Fibroblast of skin of left quadriceps (primary cell): ENCODE measurements around the gene MAP3K4.

Experiments used
- DNase-seq, 2 experiments: peaks; one replicate each; pipeline ENCODE4 v3.0.0-alpha.2; 2013; ENCODE audit warnings: low read depth in 2 of 2

The MAP3K4 gene

GRCh38 chr6:161125591-161125990 is 134.0 kb downstream of the MAP3K4 start:
- DNase-seq, result no peak

DNA sequence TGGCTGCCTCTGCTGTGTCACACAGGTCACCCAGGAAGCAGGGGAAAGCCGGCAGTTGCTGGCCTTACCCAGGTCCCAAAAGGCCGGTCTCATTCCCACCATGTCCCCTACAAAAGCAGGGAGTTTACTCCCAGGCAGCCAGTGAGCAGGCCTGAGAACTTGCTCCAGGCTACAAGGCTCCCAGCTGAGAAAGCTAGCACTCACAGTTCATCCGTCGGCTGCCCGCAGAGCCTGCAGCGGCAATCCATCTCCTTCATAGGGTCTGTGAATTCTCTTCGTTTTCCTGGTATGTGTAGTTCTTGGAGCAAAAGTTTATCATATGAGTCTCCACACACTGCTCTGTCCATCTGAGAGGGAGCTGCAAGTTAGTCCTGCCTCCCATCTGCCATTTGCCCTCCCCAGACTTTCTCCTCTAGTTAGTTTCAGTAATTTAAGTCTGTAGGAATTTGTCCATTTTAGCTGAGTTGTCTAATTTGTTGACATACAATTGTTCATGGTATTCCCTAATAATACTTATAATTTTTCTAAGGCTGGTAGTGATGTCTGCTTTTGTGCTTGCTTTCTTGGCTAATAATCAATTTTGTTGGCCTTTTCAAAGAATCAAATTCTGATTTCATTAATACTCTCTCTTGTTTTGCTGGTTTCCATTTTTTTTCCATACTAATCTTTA is 135.6 kb downstream of the MAP3K4 start:
- DNase-seq, result no peak

GRCh38 chr6:161128230-161128629 is 136.7 kb downstream of the MAP3K4 start:
- no peak for DNase-seq

GRCh38 chr6:161128680-161129196 is 137.2 kb downstream of the MAP3K4 start:
- DNase-seq, result no peak

DNA sequence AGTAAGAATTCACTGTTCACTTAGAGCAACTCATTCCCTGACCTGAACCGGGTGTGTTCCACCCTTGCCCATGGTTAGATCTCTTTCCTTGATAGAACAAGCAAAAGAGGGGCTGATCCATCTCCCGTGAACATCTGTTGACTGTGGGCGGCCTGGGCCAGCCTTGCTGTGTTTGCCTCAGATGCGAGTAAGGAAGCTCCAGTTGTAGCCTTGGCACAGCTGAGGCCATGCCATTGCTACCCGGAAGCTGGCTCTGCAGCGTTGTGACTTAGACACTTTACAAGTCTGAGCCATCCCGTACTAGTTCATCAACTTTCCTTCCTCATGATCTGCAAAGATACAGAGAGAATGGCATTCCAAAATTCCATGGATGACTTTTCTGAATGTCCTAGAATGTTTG is 139.0 kb downstream of the MAP3K4 start:
- DNase-seq, result no peak

DNA sequence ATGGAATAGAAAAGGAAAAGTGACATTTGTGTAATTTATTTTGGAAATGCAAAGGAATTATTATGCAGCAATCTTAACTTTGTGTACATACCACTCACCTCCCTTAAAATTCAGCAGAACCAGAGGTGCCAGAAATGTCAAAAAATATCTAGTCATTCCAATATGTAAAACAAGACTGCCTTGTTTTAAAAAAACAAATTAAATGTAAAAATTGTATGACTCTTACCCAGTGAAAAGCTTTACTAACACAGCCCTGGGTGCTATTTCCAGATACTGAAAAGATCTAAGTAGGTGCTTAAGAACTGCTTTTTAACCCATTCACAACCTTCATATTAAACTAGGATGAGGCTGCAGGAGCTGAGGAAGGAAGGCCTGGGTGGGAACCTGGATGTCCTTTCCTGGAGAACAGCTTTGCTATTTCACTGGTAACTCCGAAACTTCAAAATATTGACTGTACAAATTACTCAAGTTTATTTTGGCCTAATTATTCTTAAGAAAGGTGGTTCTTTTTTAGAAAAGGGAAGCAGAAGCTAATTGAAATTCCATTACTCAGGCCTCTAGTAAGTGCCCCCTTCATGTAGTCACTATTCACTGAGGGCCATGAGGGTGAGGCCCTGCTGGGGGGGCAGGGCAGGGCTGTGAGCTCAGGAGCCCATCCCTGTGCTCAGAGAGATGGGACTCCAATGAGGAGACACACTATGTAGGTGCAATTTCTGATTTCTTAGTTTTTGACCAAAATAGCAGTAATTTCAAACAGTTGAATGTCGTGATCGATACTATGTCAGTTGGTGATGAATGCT is 139.6 kb downstream of the MAP3K4 start:
- DNase-seq, result no peak

DNA sequence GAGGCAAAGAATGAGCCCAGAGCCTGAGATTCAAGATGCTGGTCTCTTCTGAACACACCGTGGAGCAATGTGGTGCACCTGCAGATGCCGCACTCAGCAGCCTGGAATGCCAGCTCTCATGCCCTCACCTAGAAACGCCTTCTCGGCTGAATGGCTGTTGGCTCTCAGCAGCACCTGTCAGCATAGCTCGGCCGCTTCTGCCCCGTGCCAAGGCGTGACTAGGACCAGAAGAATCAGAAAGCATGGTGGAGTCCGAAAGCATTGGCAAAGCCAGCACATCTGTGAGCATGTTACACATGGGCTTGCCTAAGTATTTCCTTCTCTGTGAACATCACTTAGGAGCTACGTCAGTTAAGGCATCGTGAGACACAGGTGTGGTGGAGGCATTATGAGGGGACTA is 140.8 kb downstream of the MAP3K4 start:
- no peak for DNase-seq

GRCh38 chr6:161133963-161134362 is 142.4 kb downstream of the MAP3K4 start:
- DNase-seq, result peak in 1 of 2 experiments; percentile 3

DNA sequence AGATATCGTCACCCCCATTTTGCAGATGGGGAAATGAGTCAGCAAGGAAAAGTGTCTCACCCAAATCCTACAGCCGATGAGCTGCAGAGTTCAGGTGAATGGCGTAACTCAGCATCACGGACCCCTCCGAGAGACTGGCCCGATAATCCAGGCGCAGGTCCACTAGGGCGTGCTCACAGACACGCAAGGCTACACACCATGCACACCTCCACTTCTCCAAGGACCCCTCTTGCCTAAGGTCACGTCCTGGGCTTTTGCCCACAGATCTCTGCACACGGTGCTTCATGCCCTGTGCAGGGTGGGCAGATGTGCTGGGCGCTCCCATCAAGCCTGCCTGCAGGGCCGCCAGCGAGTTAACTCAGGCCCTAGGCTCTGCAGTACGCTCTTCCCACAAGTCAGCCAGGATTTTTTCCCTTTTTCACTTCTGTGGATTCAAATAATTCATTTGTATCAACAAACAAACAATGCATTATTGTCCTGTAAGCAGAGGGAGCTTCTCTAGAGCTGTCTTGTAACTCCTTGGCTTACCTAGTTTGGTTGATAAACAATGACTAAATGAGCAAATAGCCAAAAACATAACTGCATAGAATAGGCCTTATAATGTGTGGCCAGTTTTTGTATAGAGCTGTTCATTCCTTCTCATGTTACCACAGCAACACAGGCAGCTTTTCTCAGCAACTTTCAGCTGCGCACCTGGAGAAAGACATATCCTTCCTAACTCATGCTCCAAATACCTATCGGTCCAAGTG is 143.2 kb downstream of the MAP3K4 start:
- no peak for DNase-seq

DNA sequence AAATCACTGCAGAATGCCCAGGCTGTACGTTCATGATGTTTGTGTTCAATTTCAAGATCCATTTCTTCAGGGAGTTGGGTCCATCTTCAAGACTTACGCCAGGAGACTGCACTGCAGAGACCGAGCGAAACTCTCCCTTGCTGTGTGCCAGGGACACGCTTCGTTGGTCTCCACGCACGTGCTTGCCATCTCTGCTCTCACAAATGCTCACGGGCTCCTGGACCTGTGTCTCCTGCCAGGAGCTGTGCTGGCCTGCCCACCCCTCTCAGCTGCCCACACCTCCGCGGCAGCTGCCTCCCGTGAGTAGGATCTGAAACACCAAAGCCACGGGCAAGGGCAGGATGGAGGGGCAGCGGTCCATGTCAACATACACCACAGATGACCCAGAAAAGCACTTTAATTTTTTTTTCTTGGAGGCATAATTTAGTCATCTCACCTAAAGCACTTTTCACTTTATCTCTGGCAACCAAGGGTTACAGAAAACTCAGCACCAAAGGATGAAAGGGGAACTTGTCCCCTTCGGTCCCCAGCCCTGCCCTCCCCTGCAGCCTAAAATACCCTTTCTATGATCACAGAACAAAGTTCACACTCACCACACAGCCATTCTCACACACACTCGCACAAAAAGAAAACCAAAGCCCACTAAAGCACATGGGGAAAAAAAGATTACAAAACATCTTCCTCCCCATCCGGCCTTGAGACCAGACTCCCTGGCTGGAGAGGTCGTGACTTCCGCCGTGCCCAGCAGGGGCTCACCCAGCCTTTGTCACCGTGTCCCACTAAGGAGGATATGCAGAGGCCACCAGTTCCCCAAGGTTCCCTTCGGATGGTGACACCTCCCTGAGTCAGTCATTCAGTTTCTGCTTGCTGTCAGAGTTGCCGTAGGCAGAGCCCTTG is 144.4 kb downstream of the MAP3K4 start:
- no peak for DNase-seq

DNA sequence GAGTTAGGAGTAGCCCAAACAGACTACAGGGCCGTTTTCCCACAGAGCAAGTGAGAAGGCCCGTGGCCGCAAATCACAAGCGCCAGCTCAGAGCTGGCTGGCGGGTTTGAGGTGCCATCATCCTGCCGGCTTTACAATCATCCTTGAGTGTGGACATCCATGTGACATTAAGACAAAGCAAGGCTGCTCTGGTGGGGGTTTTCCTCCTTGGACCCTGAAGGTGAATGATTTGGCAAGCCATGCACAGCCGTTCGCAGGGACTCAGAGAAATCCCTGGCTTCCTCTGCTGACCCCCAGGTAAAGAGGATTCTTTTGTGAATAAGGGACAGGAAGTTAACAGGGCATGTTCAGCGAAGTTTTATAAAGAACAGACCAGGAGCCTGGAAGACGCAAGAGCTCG is 145.1 kb downstream of the MAP3K4 start:
- DNase-seq, result no peak

- DNase-seq, result no peak
These were observed 145.8 kb downstream of the MAP3K4 start for GRCh38 chr6:161137320-161137719.

GRCh38 chr6:161137839-161138542 is 146.4 kb downstream of the MAP3K4 start:
- no peak for DNase-seq

DNA sequence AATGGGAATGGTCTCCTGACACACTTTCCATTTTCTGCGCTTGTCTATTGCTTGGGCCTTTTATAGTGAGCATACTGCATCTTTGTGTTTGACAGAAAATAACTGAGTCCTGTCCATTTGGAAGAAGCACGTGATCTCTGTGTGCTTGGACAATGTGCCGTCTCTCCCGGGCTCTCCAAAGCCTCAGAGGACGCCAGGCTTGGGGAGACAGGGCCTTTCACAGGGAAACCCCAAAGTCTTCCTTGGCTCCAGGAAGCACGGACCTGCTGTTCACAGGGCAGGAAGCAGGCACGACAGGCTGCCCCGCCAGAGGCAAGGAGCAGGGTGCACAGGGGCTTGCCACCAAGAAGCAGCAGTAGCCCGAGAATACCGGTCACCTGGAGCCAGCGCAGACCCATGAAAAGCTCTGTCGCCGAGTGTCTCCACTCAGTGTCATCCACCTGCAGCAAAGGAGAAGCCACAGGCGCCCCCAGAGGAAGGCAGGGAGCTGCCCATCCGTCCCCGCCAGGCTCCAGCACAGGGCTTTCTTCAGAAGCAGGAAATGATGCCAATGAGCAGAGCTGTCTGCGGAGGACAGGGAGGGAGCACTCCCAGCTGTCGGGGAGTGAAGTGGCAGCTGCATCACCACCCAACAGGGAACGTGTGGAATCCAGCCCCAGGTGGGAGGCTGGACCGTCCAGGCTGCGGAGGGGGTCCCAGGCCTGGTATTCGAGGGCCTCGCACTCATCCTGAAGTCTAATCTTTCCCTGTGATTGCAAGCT is 147.2 kb downstream of the MAP3K4 start:
- no peak for DNase-seq

DNA sequence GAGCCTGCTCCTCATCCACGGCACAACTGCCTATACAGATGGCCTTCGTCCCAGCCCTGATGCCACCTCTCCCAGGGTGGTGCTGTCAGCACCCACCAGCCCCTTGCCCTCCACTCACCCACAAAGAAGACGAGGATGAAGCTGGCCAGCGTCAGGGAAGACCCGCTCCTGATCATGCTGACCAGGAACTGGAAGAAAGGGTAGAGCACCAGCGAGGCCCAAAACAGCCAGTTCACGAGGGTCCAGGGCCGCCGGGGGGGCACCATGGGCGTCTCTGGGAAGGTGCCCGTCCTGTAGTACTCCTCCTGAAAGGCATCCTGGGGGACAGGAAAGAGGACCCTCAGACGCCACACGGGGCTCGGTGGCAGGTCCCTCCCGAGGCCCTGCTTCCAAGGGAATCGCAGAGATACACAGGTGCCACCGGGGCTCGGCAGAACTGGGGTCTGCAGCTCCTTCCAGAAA is 147.8 kb downstream of the MAP3K4 start:
- no peak for DNase-seq

- DNase-seq, result no peak
These were observed 148.4 kb downstream of the MAP3K4 start for GRCh38 chr6:161139766-161140553.

- DNase-seq, result no peak
These were observed 148.9 kb downstream of the MAP3K4 start for GRCh38 chr6:161140554-161140875.

- DNase-seq, result no peak
These were observed 149.6 kb downstream of the MAP3K4 start for GRCh38 chr6:161141173-161141572.

GRCh38 chr6:161142957-161143296 is 151.4 kb downstream of the MAP3K4 start:
- no peak for DNase-seq
